WERI-Rb-1 (cell line): ENCODE data around the gene NUP107.

Source experiments
- DNase-seq: peaks from one replicate; pipeline ENCODE4 v3.0.0-alpha.2; 2020
- H3K27ac ChIP-seq: fragments of 250-450 bp; sonication (Bioruptor Pico); 2 replicates; pipeline ENCODE4 v1.5.1; 2020; ENCODE audit warnings: mild to moderate bottlenecking, moderate library complexity
- H3K27me3 ChIP-seq: fragments of 250-450 bp; sonication (Bioruptor Pico); 2 replicates; pipeline ENCODE4 v1.5.1; 2021; ENCODE audit warnings: mild to moderate bottlenecking, low read depth, moderate library complexity; ENCODE audit not compliant: insufficient read depth, severe bottlenecking
- H3K36me3 ChIP-seq: fragments of 250-450 bp; sonication (Bioruptor Pico); 2 replicates; pipeline ENCODE4 v1.5.1; 2020; ENCODE audit warnings: mild to moderate bottlenecking, moderate library complexity
- H3K4me3 ChIP-seq: 2 replicates; pipeline ENCODE4 v1.5.1; 2011; ENCODE audit warnings: low read depth, mild to moderate bottlenecking, control low read depth, low read length
- H3K9me3 ChIP-seq: fragments of 250-450 bp; sonication (Bioruptor Pico); 2 replicates; pipeline ENCODE4 v1.5.1; 2021; ENCODE audit warnings: mild to moderate bottlenecking, moderate library complexity; ENCODE audit not compliant: severe bottlenecking
- CTCF ChIP-seq: IDR thresholded peaks from 2 replicates; pipeline ENCODE4 v1.5.1; 2011; ENCODE audit warnings: low read depth, mild to moderate bottlenecking, control low read depth, inconsistent platforms, low read length

NUP107 gene

GRCh38 chr12:68775121-68775630 lies 88.4 kb downstream of the NUP107 start:
- no peak for DNase-seq
- no peaks in the 10 kb centered on the region for H3K36me3 ChIP-seq
- H3K27ac ChIP-seq = no peak overlapping the region
- H3K9me3 ChIP-seq = no peaks in the 10 kb centered on the region
- H3K27me3 ChIP-seq = no peaks in the 10 kb centered on the region
- TF ChIP-seq CTCF = no peak
- H3K4me3 ChIP-seq = no peak overlapping the region

DNA sequence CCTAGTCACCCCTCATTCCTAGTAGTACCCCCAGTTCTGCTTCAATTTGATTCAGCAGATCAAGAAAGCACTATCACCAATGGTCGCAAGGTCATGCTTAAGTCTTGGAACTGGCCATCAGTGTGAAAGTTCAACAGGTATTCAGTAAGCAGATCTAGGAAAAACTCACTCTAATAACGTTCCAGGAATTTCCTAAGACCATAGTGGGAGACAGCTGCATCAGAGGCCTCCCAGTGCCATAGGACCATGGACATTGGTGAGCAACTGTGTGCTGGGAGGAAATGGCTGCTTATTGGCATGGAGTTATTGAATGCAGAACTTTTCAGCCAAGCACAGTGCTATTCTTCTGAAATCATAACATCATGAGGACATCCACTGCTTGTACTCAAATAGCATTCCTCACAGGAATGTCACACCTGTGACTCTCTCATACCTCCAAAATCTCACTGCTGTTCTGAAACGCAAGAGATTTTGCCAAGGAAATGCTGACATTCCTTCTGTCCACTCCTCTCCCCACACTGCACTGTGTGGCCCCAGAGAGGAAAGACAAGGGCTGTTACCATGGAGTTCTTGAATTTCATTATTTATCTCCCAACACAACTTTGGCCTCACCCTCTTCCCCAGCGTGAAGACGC lies 90.3 kb downstream of the NUP107 start:
- H3K27me3 ChIP-seq = no peaks in the 10 kb centered on the region
- no peaks in the 10 kb centered on the region for H3K36me3 ChIP-seq
- no peak for DNase-seq
- H3K4me3 ChIP-seq = no peak overlapping the region
- TF ChIP-seq CTCF = no peak
- H3K9me3 ChIP-seq = no peaks in the 10 kb centered on the region
- no peak overlapping the region for H3K27ac ChIP-seq

DNA sequence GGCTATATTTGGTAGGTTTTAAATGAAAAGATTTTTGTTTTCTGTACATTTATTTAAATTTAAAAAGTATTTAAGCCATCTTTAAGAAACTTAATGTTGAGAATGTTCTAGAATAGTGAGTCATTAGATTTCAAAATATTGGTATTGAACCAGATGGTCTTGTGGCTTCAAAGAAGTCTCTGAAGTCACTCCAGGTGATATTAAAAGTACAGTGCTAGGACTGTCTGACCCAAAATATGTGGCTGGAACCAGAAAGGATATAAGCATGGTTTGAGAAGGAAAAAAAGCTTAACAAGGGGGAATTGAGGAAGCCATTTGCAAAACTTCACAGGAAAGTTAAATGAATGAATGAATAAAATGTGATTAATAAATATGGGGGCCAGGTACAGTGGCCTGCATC lies 92.5 kb downstream of the NUP107 start:
- no peaks in the 10 kb centered on the region for H3K27me3 ChIP-seq
- no peak overlapping the region for H3K4me3 ChIP-seq
- H3K9me3 ChIP-seq = no peaks in the 10 kb centered on the region
- no peak for DNase-seq
- no peak overlapping the region for H3K27ac ChIP-seq
- no peak for TF ChIP-seq CTCF
- no peaks in the 10 kb centered on the region for H3K36me3 ChIP-seq

GRCh38 chr12:68780731-68781130 lies 94.0 kb downstream of the NUP107 start:
- H3K36me3 ChIP-seq = no peaks in the 10 kb centered on the region
- TF ChIP-seq CTCF = no peak
- no peak overlapping the region for H3K27ac ChIP-seq
- no peak for DNase-seq
- no peaks in the 10 kb centered on the region for H3K27me3 ChIP-seq
- H3K4me3 ChIP-seq = no peak overlapping the region
- no peaks in the 10 kb centered on the region for H3K9me3 ChIP-seq

DNA sequence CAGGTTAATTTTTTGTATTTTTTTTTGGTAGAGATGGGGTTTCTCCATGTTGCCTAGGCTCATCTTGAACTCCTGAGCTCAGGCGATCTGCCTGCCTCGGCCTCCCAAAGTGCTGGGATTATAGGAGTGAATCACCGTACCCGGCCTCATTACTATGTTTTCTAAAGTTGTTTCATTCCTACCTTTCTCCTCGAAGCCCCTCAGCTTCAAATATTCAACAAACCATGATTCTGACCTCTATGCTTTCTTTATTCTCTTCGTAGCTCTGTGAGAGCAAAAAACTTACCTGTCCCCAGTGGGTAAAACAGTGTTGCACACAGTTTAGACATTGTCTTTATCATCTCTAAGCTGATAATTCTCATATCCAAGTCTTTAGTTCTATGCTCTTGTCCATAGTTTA lies 95.0 kb downstream of the NUP107 start:
- no peak overlapping the region for H3K27ac ChIP-seq
- H3K9me3 ChIP-seq = no peaks in the 10 kb centered on the region
- H3K27me3 ChIP-seq = no peaks in the 10 kb centered on the region
- H3K4me3 ChIP-seq = no peak overlapping the region
- no peak for TF ChIP-seq CTCF
- DNase-seq = no peak
- H3K36me3 ChIP-seq = no peaks in the 10 kb centered on the region

DNA sequence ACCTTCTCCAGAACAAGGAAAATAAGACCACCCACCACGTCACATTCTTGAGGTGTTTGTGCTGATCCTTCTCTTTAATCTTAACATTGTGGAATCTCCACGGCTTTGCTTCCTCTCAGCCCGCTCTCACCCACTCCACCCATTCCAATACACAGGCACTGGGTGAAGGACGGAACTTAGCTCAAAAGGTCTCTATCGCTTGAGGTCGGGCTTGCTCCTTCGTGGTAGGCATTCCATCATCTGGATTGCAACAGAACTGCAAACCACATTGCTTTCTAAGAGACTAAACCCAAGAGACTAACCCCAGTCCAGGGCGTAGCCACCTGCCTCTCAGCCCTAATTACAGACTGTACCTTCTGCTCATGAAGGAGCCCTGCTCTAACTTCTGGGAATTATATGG lies 97.2 kb downstream of the NUP107 start:
- Histone ChIP-seq H3K9me3 (no peaks in the 10 kb centered on the region), H3K36me3 (no peaks in the 10 kb centered on the region), H3K27ac (no peak overlapping the region), H3K4me3 (no peak overlapping the region), H3K27me3 (no peaks in the 10 kb centered on the region)
- DNase-seq = no peak
- no peak for TF ChIP-seq CTCF
